GM10266 (cell line): Measurements from ENCODE around the gene CDC73.

Experiments
- DNase-seq: peaks from one replicate; pipeline ENCODE4 v3.0.0; 2012; ENCODE audit errors: extremely low spot score
- TF ChIP-seq, protein P1 (sequence below): IDR thresholded peaks from 2 replicates; pipeline ENCODE4 v1.5.1; 2012; ENCODE audit warnings: mild to moderate bottlenecking, low read depth; ENCODE audit not compliant: control insufficient read depth, insufficient read depth; ENCODE audit errors: missing control alignments

Gene CDC73

GRCh38 chr1:193104907-193105820 is 16.7 kb upstream of the CDC73 start, which contains the start of gene GLRX2:
Gene GLRX2, minus strand, starts transcription at chr1:193105414. Its CDS starts 32 bp downstream, at chr1:193105382.
- TF ChIP-seq, protein P1, sequence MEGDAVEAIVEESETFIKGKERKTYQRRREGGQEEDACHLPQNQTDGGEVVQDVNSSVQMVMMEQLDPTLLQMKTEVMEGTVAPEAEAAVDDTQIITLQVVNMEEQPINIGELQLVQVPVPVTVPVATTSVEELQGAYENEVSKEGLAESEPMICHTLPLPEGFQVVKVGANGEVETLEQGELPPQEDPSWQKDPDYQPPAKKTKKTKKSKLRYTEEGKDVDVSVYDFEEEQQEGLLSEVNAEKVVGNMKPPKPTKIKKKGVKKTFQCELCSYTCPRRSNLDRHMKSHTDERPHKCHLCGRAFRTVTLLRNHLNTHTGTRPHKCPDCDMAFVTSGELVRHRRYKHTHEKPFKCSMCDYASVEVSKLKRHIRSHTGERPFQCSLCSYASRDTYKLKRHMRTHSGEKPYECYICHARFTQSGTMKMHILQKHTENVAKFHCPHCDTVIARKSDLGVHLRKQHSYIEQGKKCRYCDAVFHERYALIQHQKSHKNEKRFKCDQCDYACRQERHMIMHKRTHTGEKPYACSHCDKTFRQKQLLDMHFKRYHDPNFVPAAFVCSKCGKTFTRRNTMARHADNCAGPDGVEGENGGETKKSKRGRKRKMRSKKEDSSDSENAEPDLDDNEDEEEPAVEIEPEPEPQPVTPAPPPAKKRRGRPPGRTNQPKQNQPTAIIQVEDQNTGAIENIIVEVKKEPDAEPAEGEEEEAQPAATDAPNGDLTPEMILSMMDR, result no peak
- peak; percentile 93 for DNase-seq

DNA sequence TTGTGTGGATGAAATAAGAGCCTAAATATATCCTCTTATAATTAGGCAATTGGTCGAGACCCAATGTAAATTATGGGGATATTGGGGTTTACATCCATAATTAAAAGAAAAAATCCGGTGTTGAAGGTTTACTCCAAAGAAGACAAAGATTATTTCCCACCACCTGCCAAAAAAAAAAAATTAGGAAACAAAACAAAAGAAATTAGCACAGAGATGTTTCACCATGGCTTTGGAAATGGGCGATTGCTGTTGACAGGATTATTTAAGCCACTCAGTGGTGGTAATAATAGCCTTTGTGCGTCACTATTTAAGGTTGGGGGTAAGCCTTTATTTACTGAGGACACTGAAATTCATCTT is 16.0 kb upstream of the CDC73 start:
- TF ChIP-seq, protein P1, result no peak
- DNase-seq, result no peak

DNA sequence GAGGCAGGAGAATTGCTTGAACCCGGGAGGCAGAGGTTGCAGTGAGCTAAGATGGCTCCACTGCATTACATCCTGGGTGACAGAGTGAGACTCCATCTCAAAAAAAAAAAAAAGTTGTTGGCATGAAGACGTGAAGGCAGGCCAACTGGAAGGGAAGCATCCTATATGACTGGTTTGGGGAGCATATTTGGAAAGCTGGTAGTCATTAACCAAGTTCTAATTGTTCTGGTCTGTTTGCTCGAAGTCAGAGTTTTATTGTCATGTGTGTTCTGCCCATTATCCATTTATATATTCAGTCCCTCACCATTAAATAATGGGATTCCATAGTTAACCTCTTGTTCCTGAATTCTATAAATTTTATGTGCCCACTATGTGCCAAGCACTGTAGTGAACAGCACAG is 13.4 kb upstream of the CDC73 start:
- no peak for DNase-seq

DNA sequence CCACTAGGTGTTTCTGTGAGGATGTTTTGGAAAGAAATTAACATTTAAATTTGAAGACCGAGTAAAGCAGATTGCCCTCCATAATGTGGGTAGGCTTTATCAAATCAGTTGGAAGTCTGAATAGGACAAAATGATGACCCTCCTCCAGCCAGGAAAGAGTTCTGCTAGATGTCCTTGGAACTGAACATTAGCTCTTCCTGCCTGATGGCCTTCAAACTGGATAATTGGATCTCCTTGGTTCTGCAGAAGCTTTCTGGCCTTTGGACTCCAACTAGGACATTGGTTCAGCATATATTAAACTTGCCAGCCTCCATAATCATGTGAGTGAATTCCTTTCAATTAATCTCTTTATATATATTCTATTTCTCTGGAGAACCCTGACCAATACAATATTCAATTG is 12.2 kb upstream of the CDC73 start:
- DNase-seq, result no peak
- TF ChIP-seq, protein P1, result no peak

More for the DNA sequence above, 13.4 kb upstream of the CDC73 start:
- TF ChIP-seq, protein P1, result no peak

- TF ChIP-seq, protein P1, result no peak
- no peak for DNase-seq
Measured at GRCh38 chr1:193110246-193110645, 11.6 kb upstream of the CDC73 start.

DNA sequence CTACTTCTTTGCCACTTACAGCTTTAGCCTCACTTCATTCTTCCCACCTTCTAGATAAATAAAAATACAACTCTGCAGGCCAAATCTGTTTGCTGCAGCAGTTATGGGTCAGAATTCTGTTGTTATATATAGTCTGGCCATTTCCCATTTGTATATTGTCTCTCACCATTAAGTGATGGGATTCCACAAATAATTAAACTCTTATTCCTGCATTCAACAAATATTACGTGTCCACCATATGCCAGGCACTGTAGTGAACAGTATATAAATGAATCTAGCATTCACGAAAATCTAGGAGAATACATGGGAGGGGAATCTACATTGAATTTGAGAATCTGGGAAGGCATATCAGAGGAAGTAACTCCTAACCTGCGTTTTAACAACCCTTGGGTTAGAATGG is 11.0 kb upstream of the CDC73 start:
- no peak for DNase-seq
- TF ChIP-seq, protein P1, result no peak

- TF ChIP-seq, protein P1, result no peak
- DNase-seq, result no peak
Measured at GRCh38 chr1:193111641-193112090, 10.2 kb upstream of the CDC73 start.
